Activated T-helper 1 cell treated with Interleukin-2 at 50 U/mL for 16 hours (primary cell): Measurements from ENCODE around the gene DGUOK.
A peak's percentile ranks its signal among the peaks of the same experiment; 100 is the strongest.

Experiments
- DNase-seq: peaks from one replicate; pipeline ENCODE4 v3.0.0-alpha.2; 2020; ENCODE audit warnings: low read depth

DGUOK gene

DNA sequence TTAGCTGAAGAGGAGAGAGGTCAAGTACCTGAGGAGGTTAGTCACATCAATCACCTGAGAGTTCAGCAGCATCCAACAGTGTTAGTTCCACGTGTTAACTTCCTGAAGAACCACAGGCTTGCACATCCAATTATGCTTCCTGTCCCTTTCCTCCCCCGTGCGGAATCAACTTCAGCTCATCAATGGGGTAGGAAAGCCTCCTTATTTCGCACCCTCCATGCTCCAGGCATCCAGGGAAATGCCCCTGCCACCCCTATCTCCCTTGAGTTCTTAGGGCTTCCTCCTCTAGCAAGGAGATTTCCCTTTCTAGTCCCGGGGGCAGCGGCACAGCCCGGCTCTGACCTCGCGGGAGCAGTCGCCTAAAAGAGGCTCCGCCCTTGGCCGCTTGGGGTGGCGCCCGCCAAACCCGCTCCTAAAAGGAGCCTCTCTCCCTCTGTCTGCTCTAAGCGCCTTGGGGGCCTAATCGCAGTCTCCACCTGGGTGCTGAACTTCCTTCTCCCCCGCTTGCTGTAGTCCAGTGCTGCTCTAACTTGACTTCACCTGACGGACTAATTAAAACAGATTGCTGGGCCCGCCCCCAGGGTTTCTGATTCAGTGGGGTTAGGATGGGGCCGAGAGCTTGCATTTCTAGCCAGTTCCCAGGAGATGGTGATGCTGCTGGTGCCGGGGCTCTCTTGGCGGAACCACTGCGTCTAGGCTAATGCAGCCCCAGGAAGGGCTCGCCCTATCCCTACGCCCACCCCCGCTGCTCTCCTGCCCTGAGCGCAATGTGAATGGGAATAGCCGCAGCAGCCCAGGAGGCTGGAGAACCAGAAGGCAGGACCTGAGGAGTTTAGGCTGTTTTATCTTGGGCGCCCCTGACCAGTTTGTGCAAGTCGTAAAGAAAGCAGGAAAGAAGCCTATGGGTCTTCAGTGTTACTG lies 54.7 kb downstream of the DGUOK start:
- DNase-seq, result no peak

DNA sequence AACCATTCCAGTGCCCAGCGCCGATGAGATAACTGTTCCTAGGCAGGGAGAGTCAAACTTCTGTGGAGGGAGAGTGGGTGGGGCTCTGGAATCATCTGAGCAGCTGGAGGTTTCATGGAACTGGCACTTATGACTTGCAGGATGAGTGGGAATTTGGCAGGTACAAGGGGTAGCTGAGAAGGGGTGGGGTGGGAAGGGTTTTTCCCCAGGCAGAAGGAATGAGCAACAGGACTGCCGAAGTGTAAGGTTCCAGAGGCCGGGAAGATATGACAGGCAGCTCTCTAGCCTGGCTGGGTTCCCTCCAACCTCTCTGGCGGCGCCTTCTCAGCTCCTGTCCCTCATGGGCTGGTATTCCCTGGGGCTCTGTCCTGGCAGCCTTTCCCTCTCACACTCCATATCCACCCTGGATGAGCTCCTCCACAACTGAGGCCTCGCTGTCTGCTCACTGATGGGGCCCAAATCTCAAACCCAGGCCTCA lies 55.5 kb downstream of the DGUOK start:
- no peak for DNase-seq

DNA sequence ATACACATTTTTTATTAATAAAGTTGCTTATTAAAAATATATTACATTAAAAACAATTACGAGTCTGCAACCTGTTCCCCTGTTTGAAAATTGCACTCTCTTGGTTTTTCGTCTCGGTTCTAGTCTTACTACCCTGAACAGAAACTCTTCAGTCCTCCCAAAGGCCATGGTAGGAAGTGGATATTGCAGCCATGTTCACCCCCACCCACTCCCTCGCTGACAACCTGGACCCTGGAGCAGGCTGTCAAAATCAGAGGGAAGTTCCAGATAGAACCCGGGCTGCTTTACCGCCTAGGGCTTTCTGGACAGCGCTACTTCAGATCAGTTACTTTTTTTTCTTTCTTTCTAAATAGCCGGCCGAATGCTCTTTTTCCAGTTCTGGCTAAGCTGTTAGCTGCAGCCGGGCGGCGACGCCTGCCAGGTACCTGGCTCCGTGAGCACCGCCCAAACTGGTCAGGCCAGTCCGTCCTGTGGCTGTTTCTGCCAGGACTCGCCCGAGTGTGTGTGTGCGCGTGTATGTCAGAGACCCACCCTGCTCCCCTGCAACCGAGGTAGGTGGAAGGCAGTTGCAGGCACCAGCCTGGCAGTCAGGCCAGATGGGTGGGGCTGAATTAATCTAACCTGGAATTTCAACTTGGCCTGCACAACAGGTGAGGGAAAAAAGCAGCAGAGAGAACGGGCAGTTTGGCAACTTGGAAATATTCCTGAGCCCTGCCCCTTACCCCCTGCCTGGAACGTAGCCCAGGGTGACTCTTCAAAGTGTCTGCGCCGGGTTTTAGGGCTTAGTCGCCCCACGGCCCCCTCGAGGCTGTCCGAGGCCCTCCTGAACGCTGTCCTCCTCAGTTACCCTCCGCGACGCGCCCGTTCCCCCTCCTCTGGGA lies 56.9 kb downstream of the DGUOK start:
- DNase-seq, result no peak

DNA sequence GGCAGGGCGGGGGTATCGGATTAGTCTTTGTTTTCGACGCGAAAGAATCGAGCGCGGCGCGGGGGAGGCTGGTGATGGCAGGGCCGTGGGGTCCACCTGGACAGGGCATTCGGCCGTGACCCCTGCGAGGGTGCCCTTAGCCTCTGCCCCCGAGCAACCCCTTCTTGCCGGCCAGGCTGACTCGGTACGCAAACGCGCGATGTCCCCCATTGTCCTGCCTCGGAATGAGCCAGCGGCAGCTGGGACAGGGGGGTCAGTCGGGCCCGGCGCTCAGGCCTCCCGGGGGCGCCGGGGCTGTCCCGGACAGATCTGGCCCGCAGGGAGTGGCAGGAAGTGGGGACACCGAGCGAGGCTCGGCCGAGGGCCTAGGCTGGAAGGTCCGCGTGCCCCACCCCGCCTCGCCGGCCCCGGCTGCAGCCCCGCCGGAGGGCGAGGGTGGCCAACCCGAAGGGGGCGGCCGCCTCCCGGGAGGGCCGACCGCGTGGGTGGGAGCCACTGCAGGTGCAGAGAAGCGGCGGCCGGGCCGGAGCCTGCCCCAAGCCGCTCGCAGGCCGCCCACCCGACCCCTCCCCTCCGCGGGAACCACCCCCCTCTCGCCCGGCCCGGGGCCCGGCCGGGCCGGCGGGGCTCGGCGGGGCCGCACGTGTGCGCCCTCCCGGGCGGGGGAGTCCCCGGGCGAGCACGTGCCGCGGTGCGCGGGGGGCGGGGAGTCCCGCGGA lies 57.7 kb downstream of the DGUOK start, which contains the start of gene TET3:
TET3 (plus strand) TSS at position 708 of the 719 bp plus-strand sequence. CDS start 1,494 bp downstream, outside the sequence.
- DNase-seq, result no peak

DNA sequence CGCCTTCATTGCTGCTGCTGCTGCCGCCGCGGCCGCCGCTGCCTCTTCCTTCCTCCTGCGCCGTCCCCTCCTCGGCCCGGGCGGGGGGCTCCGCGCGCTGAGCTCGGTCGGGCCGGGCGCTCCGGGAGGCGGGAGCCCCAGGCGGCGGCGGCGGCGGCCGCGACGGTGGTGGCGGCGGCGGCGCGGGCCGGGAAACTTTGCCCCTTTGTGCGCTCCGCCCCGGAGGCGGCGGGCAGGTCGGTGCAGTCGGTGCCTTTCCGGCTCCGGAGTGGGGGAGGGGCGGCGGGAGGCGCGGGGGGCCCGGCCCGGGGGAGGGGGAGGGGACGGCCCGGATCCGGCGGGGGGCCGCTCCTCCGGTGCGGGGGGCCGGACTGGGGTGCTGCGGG lies 58.2 kb downstream of the DGUOK start:
- DNase-seq, result peak; percentile 57

DNA sequence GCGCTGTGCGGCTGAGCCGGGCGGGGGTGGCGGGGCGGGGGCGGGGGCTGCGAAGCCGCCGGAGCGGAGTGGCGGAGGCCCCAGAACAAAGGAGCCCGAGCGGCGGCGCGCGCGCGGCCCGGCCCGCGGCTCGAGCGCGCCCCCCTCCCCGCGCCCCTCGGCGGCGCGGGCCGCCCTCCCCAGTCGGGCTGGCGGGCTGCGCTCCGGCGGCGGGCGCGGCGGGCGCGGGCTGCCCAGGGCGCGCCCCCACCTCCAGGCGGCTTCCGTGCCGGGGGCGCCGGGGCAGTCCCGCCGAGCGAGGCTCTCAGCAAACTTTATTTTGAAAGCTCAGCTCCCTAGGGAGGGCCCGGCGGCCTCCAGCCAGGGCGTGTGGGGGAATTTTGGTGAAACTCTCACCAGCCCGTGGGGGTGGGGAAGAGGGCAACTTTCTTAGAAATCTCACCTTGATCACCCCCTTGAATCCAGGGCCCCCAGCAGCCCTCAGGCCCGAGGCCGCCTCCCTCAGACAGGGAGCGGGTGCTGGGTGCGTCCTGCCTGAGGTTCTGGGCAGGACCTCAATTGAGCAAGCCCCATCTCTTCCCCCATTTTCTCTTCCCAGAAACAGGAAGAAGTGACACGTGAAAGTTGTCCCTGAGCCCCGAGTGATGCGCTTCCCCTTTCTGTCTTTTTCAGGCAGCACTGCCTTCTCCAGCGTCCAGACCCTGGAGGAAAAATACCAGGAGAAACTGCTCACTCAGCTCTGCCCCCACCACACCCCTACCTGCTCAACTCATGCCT lies 58.8 kb downstream of the DGUOK start:
- DNase-seq, result no peak

DNA sequence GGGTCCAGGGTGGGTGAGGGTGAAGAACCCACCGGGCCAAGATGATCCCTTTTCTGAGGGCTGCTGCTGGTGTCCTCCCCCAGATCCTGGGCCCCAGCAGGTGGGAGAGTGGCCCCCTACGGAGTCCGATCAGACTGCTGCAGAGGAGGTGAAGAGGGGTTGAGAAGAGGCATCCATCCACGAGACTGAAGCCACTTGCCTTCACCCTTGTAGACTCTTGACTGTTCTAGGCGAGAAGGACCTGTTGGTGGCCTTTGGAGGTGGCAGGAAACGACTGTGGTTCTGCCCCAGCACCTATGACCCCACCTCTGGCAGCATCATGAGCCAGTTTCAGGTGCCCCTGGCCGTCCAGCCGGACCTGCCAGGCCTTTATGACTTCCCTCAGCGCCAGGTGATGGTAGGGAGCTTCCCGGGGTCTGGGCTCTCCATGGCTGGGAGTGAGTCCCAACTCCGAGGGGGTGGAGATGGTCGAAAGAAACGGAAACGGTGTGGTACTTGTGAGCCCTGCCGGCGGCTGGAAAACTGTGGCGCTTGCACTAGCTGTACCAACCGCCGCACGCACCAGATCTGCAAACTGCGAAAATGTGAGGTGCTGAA lies 59.5 kb downstream of the DGUOK start:
- DNase-seq, result no peak

DNA sequence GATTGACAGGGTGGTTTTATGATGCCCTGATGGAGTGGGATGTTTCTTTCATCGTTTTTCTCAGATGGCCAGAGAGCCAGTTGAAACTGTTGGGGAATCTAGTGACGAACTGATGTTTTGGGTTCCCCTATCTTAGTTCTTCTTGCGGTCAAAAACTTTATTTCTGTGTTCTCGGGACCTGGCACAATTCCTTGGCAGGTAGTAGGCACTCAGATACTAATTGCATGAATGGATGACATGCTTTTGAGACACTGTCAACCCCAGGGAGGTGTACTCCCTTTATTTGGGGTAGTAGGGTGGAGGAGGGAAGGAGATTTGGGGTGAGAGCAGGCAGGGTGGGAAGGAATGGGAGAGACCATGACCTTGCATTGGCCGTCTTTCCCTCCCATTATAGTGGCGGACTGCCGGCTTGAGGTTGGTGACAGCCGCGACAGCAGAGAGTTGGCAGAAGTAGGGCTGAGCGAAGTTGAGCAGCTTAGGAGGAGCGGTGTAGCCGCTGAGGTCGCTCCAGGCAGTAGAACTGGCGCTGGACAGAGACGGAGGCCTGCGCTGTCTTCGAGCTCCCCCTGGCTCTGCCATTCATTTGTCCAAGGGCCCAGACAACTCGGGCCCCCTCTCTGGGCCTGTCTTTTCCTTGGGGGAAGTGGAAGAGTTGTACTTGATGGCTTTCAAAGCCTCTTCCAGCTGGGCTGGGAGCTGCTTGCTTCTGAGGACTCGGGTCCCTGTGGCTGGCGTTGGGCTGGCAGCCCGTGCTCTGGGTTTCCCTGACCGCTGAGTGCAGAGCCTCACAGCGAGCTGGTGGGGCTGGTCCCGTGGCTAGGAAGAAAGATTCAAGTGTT lies 60.6 kb downstream of the DGUOK start:
- DNase-seq, result no peak

DNA sequence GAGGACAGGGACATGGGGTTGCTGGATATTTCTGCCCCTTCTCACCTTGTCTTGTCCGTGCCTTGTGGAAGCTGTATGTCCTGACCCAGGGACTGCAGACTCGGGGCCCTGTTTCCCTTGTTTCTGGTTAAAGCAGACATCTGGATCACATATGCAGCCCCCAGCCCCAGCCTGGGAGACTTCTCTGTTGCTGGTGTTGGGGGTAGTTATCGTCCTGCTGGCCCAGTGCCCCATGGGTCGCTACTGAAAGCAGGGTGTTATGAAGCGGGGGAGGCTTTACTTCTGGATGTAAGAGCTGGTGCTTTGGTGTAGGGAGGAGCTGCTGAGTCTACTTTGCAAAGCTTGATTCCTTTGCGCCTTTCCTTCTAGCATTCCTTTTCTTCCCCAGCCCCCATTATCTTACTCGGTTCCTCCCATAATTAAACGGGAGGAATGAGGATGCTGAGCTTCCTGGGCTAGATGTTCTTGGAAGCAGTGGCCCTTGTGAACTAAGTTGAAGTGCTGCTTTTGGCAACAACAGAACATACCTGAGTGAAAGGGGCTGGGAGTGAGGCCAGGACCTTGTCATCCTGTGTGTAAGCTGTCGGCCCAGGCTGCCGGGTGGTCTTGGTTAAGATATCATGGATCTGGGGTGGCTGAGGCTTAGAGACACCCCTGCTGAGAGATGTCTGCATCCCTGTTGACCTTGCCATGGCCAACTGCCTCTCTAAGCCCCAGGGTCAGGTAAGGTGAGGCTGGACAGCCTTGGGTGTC lies 61.4 kb downstream of the DGUOK start:
- DNase-seq, result no peak

DNA sequence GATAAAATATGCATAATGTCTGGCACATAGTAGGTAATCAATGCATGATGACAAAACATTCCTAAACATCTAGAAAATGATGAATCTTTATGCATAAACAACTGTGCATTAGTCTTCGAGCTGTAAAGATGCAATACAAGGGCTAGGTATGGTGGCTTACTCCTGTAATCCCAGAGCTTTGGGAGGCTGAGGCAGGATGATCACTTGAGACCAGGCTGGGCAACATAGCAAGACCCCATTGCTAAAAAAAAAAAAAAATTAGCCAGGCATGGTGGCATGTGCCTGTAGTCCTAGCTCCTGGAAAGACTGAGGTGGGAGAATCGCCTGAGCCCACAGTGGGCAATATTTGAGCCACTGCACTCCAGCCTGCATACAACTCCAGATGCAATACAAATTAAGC lies 63.3 kb downstream of the DGUOK start:
- DNase-seq, result no peak

DNA sequence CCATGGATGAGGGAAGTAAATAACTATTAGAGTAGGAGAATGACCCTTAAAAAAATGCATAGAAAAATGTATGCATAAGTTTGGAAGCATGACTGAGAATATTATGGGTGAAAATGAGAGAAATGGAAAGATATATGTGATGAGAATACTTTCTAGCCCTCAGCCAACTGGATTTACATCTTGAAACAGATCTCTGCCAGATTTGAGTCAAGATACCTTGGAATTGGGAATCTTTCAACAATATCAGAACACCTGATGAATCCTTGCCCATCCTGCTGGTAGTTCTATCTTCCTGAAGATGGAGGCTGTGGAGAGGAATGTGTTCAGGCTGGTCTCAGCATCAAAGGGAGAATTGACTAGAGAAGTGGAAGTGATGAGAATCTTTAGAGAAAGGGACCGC lies 63.9 kb downstream of the DGUOK start:
- DNase-seq, result no peak

DNA sequence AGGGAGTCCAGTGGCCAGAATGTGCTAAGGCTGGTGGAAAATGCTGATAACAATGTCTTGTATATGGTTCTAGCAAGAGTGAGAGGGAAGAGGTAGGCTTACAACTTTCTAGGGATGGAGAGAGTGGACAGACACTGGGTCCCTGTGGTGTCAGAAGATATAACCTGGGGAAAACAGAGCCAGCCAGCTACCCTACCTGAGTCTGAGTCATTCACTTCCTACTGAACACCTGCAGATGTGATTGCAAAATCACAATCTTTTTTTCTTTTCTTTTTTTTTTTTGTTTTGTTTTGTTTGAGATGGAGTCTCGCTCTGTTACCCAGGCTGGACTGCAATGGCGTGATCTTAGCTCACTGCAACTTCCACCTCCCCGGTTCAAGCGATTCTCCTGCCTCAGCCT lies 65.4 kb downstream of the DGUOK start:
- no peak for DNase-seq

DNA sequence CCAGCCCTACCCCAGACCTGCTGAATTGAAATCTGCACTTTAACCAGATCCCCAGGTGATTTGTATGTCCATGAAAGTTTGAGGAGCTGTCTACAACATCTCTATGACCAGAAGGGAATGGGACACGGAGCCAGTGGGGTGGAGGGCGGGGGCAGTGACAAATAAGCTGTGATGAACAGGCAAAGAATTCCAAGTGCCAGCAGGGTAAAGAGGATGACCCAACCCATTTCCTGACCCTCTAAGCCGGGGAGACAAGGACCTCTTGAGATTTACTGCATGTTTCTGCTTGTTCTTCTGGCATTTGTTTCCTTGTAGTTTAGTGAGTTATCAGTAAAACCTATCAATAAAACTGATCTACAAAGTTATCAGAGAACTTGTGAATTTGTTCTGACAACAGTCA lies 66.7 kb downstream of the DGUOK start:
- DNase-seq, result no peak

DNA sequence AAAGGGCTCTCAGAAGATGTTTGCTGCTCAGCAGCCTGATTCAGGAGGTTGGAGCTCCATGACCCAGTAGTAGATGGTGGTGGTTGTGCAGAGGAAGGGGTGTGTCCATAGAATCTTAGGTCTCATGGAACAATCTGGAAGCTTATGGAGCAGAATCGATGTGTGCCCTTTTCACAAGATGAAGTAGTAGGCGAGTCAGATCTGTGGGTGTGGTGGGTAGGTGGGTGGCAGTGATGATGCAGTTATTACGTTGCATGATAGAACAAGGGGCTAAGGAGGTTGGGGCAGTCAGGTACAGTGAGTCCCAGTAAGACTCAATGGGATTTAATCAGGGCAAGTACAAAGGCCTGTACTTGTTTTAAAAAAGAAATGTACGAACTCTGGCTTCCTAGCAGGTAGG lies 67.1 kb downstream of the DGUOK start:
- DNase-seq, result no peak

DNA sequence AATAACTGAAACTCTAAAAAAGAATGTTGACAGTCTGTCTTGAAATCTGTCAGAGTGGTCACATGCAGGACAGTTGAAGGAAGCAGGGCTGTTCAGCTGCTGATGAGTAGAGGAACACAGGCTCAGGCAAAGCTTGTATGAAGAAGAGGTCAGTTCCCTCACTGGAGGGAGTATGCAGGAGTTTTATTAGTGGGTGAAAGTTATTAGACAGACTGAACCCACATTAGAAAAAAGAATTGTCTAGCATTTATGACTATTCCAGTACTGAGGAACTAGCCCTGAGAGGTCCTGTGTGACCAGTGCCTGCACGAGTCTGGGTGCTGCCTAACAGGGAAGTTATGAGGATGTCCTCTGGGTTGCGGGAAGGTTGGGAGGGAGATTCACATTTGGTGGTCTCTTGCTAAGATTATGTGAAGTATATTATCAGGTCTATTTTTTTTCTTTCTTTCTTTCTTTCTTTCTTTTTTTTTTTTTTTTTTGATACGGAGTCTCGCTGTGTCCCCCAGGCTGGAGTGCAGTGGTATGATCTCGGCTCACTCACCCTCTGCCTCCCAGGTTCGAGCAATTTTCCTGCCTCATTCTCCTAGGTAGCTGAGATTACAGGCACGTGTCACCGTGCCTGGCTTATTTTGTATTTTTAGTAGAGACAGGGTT lies 67.6 kb downstream of the DGUOK start:
- no peak for DNase-seq

DNA sequence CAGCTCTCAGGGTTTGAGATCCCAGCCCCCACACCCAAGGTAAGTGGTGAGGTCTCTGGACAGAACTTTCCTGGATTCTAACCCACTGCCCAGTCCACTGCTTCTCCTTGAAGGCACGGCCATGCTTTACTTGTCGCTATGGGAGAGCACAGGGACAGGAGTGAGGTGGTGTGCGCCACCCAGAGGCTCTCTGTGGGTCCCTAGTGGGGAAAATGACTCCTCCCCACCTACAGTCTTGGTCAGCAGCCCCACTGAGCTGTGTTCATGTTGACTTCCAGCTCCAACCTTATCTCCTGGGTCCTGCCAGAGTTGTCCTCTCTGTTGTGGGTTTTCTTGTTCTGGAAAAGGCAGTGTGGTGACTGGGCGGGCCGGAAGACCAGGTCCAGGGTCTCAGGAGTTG lies 69.1 kb downstream of the DGUOK start:
- DNase-seq, result no peak

DNA sequence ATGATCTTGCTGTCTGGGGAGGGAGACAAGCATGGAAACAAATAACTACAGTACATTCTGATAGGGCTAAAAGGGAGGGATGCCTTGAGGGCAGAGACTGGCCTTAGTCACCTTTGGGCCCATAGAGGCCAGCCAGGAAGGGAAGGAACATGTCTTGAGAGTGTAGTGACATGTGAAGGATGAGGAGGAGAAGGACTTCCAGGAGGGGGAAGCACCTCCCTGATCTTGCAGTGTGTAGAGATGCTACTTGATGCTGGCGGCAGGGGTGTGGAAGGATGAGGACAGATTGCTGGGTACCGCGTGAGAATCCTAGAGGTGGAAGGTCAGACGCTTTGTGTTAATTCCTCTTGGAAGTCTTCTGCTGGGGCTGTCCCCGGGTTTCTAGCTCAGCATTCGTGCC lies 71.1 kb downstream of the DGUOK start:
- DNase-seq, result no peak

DNA sequence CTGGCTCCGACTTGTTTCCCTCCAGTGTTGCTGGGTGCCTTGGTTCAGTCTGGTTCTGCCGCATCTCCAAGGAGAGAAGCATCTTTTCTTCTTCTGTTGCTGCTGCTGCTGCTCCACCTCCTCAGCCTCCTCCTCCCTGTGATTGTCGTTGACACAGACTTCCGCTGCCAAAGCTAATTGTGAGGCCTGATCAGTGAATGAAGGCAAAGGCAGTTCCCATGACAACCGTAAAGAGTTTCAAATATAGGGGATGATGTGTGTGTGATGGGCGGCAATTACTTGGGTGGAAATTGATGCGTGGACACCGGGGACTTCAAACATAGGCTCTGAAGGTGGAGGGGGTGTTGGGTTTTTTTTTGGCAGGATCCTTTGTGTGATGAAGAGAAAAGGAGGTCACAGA lies 71.8 kb downstream of the DGUOK start:
- DNase-seq, result no peak

DNA sequence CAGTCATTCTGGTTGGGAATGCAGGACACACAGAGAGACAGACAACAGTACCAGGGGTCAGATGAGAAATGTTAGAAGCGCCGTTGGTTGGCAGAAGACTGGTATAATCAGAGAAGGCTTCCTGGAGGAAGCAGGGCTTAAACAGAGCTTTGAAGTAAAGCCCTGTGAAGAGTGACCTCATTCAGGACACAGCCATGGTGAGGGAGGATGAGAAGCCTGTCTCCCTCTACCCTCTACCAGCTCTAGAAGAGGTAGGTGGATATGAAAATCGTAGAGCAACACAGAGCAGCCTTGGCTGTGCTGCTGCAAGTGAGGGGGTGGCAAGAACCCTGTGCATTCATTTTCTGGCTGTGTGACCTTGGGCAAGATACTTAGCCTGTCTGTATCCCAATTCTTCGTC lies 72.3 kb downstream of the DGUOK start:
- no peak for DNase-seq
